Cardiac septum (tissue), 1 donor: ENCODE measurements around the gene KIF2C. TPM values are rescaled to one million over a fixed set of nuclear protein-coding genes. Genes with fewer than 3 reads are reported as not detected.
"Not testable (repeated sequence)": the region's sequence is repeated elsewhere in the genome, so short reads cannot be mapped to it uniquely, and the experiment has no call there.

Experiments used
- DNase-seq: peaks from one replicate; pipeline ENCODE4 v3.0.0-alpha.2; 2020; ENCODE audit warnings: low spot score
- intact Hi-C: fragments of 100-400 bp; cut with DNase I; formaldehyde crosslinking; loops from one replicate; pipeline ENCODE4 v1.14.0; 2022
- total RNA-seq: library from RNA; stranded (reverse); fragmentation: NEBNext Ultra II Directional; extraction: Animal tissue kit (Norgen Biotek cat#: 25700); gene quantifications from one replicate; pipeline ENCODE4 v1.2.1, GENCODE V29; 2021
- donor health status: DM: no; HTN: no; CAD: no.

The KIF2C gene
- total RNA-seq, 1 donor from 2014 or later: 1.3 TPM

GRCh38 chr1:44717156-44717555, 22.5 kb upstream of the KIF2C start:
- no peak for DNase-seq
- intact Hi-C loops: no loop called here

DNA sequence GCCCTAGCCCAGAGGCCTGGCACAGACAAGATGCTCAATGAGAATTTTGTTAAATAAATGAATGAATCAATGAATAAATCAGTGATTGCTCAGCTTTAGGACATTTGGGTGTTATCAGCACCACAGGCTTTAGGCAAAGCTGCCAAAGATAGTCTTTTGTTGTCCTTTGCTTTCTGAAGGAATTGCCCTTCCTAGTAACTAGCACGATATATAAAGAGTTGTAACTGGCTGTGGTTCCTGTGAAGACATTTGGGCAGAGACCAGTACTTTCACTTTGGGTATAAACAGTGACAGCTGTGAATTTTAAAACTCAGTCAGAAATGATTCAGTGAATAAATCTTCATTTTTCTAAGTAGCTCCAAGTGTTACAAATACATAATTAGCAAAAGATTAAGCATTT, 22.0 kb upstream of the KIF2C start:
- DNase-seq: no peak

GRCh38 chr1:44718091-44718490, 21.5 kb upstream of the KIF2C start:
- intact Hi-C loops: no loop called here
- no peak for DNase-seq

More for the DNA sequence above, 22.0 kb upstream of the KIF2C start:
- intact Hi-C loops: no loop called here

GRCh38 chr1:44719318-44719717, 20.3 kb upstream of the KIF2C start:
- DNase-seq: no peak
- intact Hi-C loops: no loop called here

DNA sequence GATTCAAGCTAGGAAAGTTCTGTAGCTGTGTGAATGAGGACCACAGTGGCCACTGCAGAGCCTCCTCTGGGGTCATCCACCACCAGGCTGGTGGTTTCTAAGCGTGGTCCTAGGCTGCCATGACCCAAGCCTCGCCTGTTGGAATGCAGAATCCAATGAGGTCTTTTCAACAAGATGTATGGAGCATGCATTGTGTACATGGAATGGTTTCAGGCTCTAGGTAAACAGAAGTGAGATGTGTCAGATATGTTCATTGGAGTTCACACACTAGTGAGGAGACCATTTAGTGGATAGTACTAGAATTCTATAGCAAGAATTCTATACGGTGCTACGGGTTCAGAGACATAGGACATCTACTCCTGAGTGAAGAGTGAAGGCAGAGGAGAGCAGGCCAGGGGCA, 19.4 kb upstream of the KIF2C start:
- intact Hi-C loops: no loop called here
- DNase-seq: no peak

DNA sequence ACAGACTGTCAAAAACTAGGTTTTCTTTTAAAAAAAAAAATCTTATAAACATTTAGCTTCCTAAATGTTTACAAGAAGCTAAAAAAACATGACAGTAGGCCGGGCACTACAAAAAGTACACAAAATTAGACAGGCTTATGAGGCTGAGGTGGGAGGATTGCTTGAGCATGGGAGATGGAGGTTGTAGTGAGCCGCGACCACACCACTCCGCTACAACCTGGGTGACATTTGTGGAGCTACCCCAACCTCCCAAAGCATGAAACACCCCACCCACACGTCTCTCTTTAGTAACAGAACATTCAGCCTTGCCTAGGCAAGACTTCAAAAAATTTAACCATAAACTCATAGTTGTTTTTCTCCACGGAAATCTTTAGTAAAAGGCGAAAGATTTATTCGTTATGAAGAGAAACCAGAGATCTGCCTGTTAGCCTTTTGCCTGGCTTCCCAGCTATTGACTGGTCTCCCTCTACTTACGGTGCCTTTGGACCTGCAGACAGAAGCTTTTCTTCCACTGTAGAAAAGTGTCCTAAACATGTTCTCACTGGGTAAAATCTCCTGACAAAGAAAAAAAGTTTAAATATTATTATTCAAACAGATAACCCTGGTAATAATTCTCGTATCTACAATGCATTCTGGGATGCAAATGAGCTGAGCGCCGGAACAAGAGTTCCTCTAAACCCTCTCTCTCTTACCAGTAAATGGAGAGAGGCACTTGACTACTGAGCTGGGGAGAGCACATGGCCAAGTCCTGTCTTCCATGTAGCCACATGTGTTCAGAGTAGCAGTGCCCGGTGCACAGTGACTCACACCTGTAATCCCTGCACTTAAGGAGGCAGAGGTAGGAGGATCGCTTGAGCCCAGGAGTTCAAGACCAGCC, 17.9 kb upstream of the KIF2C start:
- intact Hi-C loops: no loop called here
- no peak for DNase-seq

- no peak for DNase-seq
- intact Hi-C loops: no loop called here
Observed at GRCh38 chr1:44723064-44723463, 16.6 kb upstream of the KIF2C start.

DNA sequence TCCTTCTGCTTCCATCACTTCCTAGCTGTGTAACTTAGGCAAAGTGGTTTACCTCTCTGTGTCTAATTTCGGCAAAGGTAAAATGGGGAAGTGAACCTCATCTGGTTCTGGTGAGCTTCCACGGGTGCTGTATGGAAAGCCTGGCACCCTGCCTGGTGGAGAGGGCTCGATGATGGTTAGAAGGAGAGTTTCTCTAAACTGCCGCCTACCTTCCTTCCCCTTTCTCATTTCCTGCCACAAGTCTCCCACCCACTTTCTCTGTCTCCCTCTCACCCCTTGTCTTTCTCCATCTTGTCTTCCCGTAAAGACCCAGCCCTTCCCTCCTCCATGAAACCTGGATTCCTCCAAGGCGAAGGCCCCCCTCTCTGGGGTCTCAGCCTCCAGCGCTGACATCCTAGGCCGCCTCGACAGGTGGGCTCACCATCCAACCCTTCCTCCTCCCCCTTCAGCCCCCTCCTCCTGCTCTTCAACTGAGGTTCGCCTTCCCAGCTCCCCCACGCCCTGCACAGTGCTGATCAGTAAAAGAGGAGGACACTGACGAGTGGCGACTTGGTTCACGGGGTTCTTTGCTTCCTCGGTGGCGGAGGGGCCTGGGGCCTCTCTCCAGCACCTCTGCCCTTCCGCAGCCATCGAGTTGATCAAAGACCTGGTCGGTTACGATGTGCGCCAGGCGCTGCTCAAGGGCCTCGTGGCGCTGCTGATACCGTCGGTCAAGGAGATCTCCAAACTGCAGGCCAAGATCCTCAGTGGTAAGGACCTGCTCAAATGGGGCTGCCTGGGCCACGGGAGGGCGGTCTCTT, 15.9 kb upstream of the KIF2C start:
- intact Hi-C loops: no loop called here
- DNase-seq: no peak

- intact Hi-C loops: no loop called here
- no peak for DNase-seq
Observed at GRCh38 chr1:44724296-44724954, 15.2 kb upstream of the KIF2C start.

DNA sequence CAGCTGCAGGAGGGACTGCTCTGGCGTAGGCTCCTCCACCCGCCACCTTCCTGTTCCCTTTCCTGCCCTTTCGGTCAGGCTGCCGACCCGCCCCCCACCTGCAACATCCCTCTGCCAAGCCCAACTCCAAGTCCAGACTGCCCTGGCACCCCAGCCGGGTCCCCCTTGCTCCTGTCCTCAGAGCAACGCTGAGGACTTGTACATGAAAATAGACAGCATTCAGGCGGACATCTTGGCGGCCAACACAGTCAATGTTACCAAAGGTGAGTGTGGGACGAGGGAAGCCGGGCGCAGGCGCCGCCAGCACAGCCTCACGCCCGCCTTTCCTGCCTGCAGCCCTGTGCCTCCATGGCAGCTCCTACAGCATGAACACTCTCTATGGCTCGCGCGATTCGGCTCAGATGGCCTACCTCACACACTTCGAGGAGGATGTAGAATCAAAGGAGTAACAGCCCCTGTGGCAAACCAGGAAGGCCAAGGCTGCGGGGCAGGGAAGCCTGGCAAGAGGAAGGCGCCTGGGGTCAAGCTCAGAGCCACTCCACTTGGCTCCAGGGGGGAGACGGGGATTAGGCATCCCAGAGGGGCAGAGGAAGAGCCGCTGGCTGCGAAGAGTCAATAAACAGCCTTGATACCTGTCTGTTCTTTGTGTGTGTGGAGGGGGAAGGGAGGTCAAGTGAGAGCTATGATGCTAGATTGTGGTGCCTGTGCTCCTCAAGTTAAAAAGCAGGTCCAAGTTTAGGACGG, 14.5 kb upstream of the KIF2C start:
- intact Hi-C loops: no loop called here
- no peak for DNase-seq

DNA sequence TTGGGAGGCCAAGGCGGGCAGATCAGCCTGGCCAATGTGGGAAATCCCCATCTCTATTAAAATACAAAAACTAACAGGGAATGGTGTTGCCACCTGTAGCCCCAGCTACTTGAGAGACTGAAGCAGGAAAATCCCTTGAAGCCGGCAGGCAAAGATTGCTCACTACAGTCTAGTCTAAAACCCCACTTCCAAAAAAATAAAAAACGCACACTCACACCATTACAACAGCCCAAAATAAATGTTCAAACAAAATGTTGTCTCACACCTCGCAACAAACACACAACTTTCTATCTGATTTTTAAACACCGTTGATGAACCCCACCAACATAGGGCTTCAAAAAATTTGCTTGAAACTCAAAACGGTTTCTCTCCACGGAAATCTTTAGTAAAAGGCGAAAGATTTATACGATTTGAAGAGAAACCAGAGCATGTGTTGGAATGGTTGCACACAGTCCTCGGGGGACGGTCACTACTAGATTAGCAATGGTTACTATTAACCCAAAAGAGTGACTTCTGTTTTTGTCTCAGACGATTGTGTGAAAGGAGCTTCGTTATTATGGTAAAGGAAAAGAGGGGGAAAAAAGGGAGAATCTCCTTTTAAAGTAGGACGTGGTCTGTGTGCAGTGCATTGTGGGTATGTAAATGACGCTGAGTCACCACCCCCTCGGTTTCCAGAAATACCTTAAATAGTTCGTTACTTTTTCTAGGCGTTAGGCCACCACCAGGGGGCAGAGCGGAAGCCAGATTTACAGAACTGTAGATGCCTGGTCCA, 8.7 kb upstream of the KIF2C start, which contains the start of gene RNU5D-1:
Gene RNU5D-1 (minus strand): TSS at position 430 of the 772 bp plus-strand sequence.
- intact Hi-C loops: loop anchor here (5.0 kb wide), 1 partner anchor 281 kb away; the partner anchor contains the start of genes HECTD3 and UROD
- peak; percentile 96 for DNase-seq

DNA sequence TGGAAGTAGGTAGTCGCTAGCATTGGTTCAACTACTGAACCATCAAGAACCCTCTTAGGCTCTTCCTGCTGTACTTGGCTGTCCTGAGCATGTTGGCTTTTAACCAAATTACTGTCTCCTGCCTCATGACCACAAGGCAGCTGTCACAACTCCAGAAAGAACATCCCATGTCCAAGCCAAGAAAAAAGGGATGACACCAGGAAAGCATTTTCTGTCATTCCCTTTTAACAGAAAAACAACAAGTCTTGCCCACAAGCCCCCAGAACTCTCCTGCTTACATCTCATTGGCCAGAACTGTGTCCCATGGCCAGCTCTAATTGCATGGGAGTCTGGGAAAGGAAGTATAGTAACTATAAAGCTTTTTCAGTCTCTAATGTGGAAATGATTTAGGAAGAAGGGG, 6.3 kb upstream of the KIF2C start:
- no peak for DNase-seq
- intact Hi-C loops: loop anchor here (5.0 kb wide), 1 partner anchor 279 kb away; the partner anchor contains the start of genes HECTD3 and UROD

- DNase-seq: no peak
- intact Hi-C loops: loop anchor here (5.0 kb wide), 1 partner anchor 279 kb away; the partner anchor contains the start of genes HECTD3 and UROD
Observed at GRCh38 chr1:44733784-44734183, 5.9 kb upstream of the KIF2C start.

- DNase-seq: no peak
- intact Hi-C loops: no loop called here
Observed at GRCh38 chr1:44735992-44736391, 3.6 kb upstream of the KIF2C start.

- DNase-seq: not testable (repeated sequence)
- intact Hi-C loops: loop anchor here (1.0 kb wide), 1 partner anchor 34 kb away; no protein-coding TSS in a partner anchor
Observed at GRCh38 chr1:44738953-44739306, 707 bp upstream of the KIF2C start.

- intact Hi-C loops: loop anchor here (5.0 kb wide), 1 partner anchor 562 kb away; no protein-coding TSS in a partner anchor
- no peak for DNase-seq
Observed at GRCh38 chr1:44740179-44740617, 561 bp downstream of the KIF2C start.

GRCh38 chr1:44743211-44743610, 3.6 kb downstream of the KIF2C start:
- DNase-seq: no peak
- intact Hi-C loops: loop anchor here (5.0 kb wide), 1 partner anchor 559 kb away; no protein-coding TSS in a partner anchor

GRCh38 chr1:44747878-44748277, 8.2 kb downstream of the KIF2C start:
- intact Hi-C loops: no loop called here

More at GRCh38 chr1:44747878-44748277, 8.2 kb downstream of the KIF2C start:
- no peak for DNase-seq
